Right forelimb (tissue), 1 donor: ENCODE measurements around the gene RNF144B.
"Not testable (repeated sequence)": the region's sequence is repeated elsewhere in the genome, so short reads cannot be mapped to it uniquely, and the experiment has no call there.

Source experiments
- DNase-seq: peaks from one replicate; pipeline ENCODE4 v3.0.0-alpha.2; 2018

Gene RNF144B

DNA sequence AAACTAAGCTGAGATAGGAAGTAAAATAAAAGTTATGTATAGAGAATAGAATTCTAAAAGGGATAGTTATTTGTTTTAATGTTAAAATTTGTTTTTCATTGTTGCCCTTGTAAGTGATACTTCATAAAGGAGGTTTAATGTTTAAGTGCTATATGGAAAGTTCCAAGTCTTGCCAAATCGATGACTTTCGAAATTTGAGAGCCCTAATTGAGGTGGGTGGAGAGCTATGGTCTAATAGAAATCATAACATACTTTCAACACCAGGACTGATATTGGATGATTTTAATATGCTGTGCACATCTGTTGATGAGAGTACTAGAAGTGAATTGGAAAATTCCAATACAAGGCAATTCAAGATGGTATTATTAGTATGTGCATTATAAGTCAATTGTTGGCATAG, 64.6 kb downstream of the RNF144B start:
- no peak for DNase-seq

DNA sequence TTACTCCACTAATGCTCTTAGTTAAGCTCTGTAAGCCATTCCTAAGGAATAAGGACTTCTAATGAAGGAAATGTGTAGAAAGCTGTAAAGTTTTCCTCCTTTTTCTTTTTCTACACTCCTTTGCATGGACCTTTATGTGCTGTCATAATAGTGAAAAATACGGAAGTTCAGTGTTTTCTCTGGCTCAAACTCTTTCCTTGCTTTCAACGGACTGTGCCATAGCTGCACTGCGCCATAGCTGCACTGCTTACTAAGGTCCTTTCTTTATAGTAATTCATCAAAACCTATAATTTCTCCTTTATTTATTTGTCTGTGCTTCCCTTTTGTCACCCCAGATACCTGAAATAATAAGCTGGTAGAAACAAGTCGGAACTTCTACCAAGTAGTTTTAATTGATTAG, 67.3 kb downstream of the RNF144B start:
- no peak for DNase-seq

DNA sequence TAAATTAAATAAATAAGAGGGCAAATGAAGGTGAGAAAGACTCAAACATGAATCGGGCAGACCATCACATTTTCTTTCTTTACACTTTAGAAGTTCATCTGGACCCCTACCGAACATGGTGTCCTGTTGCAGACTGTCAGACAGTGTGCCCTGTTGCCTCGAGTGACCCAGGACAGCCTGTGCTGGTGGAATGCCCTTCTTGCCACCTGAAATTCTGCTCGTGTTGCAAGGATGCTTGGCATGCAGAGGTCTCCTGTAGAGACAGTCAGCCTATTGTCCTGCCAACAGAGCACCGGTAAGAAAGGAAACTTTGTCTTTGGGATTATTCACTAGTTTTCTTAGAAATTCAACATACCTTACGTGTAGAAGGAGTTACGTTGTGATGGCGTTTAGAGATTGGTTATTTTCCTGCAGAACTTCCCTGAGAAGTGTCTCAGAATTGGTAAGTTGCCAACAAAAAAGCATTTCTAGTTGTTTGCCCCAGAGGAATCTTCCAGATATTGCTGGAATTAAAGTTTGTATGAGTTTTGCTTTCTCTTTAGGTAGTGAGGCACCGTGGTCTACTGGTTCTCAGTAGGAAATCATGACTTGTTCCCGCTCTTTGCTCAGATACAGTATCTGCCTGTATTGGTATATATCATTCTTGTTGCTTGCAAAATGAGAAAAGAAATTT, 70.1 kb downstream of the RNF144B start:
- DNase-seq: no peak

DNA sequence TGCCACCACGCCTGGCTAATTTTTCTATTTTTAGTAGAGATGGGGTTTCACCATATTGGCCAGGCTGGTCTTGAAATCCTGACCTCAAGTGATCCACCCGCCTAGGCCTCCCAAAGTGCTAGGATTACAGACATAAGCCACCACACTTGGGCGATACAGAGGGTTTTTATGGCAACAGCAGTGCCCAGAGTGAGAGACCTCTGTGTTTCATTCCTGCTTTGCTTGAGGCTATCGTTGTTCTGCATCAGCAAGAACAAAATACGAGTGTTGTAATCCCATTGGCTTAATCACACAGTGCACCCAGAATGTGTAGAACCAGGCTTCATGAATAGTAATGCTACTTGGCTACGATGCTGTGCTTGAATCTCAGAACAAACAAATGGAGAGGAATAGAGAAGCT, 70.9 kb downstream of the RNF144B start:
- not testable (repeated sequence) for DNase-seq

DNA sequence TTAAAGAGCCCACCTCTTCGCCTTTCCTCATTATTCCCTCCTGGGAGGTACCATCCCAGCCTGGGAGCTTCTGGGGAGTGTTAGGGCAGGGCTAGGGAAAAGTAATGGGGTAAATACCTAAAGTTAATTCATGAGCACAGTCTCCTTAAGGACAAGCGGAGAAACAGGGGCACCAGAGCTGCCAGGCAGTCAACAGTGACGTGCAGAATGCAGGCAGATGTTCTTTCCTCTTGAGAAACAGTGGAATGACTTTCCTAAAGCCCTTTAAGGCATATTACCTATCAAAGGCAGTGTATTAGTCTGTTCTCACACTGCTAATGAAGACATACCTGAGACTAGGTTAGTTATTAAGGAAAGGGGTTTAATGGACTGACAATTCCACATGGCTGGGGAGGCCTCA, 76.3 kb downstream of the RNF144B start:
- no peak for DNase-seq

DNA sequence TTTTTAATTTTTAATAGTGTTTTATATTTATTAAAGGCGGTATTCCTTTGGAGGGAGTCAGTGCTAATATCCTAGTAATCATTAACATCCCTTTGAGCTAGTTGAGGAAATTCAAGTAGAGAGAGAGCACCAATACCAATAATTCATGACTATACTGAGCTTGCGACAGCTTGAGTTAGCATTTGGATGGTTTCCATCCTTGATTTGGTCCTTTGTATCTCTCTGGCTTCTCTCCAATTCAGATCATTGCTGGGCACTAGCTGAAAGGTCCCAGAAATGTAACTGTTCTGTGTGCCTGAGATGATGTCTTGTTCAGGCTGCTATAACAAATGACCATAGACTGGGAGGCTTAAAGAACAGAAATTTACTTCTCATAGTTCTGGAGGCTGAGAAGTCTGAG, 77.0 kb downstream of the RNF144B start:
- DNase-seq: no peak

DNA sequence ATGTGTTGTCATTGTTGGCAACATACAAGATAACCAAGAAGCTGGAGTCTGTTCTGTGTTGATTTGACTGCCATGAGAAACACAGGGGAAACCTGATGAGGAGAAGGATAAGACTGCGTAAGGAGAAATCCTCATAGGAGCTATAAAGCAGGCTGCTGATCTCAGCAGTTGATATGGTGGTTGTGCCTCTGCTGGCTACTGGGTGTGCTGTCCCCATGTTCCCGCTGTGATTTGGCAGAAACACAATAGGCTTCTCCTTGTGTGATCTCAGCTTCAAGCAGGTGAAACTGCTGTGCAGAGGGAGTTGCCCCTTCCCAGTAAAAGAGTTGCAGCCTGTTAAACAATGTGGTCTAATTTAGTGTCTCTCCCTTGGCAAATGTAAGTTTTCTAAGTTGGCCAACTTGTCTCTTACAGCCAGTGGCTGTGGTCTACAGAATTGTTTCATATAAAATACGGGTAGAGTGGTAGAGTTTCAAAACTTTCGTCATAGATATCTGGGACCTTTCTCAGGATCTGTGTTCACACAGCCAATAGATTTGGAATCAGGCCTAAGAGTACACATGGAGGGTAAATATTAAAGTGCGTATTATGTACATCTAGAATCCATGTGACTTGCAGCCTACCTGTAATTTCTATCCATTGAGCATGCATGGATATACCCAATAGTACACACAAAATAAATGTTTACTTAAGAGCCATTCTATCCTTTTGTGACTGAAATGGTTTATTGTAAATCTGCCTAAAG, 78.4 kb downstream of the RNF144B start:
- no peak for DNase-seq

DNA sequence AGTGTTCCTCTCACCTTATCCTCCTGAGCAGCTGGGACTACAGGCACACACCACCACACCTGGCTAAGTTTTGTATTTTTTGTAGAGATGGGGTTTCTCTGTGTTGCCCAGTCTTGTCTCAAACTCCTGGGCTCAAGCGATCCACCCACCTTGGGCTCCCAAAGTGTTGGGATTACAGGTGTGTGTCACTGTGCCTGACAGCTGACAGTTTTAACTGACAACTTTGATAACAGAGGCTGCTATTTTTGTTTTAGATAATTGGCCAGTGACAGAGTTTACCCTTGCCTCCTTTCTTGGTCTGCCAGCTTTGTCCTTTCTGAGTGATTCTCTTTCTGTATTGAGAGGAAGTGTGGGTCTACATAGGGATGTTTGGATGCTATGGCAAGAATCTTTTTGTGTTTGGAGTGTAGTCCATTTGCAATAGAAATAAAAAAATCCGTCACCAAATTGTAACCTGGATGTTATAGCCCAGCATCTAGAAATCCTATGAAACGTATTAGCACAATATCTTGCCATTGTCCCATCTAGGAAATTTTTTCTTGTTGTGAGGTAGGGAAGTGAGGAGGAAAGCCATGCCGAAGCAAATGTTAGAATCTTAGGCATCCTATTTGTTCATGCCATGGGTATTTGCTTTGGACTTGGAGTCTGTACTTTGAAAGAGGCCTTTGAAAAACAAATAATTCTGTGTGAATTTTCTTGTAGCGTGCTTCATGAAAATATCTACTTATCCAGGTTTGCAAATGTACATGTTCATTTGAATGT, 80.8 kb downstream of the RNF144B start:
- DNase-seq: no peak

DNA sequence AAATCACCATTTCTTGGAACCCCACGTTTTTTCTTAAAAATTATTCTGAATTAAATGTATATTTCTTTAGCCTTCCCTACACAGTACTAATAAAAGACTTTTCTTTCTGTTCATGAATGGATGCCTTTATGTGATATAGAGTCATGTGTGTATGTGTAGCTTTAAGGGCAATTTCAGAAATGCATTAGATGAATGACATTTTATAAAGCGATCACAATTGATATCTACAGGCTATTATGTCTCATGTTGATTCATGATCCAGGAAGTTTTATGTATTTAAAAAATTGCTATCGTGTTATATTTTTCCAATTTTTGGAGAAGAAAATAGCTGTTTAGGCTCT, 81.3 kb downstream of the RNF144B start:
- DNase-seq: no peak

DNA sequence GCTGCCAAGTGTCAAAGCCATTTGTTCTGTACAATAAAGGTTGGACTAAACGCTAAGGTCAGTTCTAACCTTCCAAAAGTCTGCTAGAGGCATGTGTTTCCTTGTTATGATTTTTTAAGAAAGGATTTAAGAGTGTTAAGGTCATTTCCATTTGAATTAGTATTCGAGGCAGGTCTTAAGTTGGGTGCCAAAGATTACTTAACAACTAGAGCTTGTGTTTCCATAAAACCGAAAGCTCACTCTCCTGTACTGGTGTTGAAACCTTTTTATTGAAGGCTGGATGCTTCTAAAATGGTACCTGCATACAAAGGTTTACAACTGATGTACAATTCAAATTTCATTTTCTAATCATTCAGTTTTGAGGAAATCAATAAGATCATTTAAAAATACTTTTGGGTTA, 82.4 kb downstream of the RNF144B start:
- no peak for DNase-seq

DNA sequence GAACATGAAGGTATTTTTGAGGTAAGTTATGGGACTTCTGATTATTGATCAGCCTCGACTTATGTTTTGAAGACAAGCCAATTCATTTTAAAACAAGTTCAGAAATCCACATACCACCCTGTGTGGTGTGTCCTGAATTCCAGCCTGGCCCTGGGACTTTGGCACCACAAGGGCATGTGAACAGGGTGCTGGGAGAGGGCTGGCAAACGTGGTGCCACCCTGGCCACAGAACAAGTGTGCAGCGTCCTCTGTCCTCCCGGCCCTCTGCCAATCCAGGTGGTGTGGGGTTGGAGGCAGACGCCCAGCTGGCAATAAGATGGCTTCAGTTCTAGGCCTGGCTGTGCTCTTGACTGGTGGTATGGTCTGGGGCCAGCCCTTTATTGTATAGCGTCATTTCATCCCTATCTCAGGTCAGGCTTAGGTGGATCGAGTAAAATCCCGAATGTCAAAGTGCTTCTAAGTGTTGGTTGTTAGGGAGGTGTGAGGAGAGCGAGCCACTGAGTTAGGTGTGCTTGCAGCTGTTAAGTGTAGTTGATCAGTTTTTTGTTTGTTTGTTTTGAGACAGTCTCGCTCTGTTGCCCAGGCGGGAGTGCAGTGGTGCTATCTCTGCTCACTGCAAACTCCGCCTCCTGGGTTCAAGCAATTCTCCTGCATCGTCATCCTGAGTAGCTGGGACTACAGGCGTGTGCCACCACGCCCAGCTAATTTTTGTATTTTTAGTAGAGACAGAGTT, 84.2 kb downstream of the RNF144B start:
- DNase-seq: no peak

DNA sequence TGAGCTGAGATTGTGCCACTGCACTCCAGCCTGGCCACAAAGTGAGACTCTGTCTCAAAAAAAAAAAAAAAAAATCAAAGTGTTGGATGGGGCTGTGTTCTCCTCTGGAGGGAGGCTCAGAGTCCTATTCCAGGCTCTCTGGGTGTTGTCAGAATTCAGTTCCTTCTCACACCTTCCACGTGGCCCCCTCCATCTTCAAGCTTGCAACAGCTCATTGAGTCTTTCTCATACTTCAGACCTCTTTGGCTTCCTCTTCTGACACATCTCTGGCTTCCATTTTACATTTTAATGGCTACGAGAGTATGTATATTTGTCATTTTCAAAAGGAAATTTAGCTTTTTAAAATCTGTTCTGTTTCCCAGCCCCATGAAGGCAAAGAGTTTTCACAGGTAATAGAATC, 85.8 kb downstream of the RNF144B start:
- DNase-seq: no peak

DNA sequence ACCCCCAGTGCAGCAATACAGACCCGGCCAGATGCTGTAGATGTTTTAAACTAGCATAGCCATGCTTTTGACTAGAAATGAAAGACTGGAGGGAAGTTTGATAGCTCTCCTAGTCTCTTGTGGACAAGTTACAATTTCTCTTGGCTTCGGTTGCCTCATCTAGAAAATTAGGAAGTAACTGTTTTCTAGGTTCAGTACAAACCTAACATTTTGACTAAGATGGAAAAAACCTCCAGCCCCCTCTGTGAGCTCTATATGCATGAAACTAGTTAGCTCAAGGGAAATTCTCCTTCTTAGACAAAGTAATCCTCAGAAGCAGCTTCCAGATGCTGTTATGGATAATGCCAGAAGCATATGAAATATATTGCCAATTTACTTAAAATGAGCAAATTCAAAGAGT, 86.6 kb downstream of the RNF144B start:
- no peak for DNase-seq

DNA sequence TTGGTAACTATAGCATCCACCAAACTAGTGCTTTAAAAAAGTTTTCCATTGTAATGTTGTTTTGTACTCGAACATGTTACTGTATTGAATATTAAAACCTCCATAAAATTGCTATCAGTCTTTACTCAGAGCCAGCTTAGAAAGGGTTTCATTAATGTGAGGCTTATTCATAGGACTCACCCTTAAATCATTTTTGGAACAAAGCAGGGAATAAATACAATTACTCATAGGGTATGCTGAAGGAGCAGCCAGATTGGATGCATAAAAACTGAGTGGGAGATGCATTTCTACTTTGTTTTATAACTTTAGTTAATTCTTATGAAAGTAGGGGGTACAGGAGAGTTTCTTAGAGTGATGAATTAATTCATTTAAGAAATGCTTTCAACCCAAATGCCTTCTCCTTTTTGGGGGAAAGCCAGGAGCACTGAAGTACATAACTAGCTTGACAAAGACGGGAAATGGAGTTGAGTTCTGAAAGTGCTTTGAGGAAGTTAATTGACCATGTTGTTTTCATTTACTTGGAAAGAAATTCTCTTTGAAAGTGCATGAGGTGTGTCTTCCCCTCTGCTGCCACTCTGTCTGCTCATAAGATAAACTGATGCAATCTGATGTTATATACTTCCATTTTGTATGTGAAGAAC, 90.3 kb downstream of the RNF144B start:
- DNase-seq: no peak

DNA sequence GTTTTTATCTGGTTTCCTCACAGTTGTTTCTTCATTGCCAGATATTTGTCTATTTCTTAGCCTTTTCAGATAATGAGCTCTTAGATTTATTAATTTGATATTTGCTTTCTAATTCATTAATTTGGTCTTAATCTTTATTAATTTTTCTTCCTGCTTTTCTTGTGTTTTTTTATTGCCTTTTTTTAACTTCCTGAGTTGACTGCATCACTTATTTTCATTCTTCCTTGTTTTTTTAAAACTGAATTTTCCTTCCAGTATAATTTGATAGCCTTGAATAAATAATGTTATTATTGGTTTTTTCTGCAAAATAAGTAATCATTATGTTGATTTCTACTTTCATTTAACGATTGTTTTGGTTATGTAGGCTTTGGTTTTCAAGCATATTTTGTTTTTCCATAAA, 91.5 kb downstream of the RNF144B start:
- no peak for DNase-seq

DNA sequence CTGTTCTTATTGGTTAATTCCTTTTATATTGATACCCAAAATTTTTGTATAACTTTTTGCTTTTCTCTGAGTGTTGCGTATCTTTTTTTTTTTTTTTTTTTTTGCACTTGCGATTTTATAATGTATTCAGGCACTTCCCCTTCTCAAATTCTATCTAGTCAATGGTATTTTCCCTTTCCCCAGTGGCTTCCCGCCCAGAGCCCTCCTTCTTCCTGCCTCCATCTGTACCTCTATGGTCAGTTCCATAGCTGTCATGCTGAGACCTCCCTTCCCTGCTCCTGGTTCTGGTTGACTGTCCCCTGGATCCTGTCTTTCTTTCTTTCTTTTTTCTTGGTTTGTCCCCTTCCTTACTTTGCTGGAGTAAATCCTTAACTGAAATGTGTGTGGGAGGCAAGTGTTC, 94.7 kb downstream of the RNF144B start:
- no peak for DNase-seq

DNA sequence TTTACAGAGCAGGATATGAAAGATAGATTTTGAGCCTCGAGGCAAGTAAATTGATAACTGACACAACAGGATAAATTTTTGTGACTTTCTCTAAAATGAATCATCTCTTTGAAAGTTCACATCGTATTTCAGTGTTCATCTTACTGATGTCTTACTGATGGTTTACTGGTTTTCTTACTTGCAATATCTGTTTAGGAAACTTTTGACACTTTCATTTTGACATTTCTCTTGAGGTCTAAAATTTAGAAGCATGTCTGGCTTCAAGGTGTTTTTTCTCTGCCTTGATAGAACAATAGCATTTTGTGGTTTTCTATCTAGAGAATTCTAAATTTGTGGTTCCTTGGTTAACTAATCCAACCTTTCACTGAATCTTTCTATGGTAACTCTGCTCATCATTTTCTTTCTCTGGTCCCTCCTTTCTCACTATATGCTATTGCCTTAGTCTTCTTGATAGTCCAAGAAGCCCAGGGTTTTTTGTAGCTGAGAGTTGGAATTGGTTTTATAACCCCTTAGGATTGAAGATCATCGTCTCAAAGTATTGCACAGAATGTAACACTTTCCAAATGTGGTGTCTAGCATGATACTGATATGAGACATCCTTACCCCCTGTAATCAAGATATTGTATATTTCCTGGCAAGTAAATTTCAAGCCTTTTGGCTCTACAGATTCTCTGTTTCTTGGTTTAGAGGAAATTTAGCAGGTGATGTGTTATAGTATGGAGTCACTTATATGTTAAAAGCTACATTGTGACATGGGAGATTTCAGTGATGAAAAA, 98.7 kb downstream of the RNF144B start:
- DNase-seq: no peak

DNA sequence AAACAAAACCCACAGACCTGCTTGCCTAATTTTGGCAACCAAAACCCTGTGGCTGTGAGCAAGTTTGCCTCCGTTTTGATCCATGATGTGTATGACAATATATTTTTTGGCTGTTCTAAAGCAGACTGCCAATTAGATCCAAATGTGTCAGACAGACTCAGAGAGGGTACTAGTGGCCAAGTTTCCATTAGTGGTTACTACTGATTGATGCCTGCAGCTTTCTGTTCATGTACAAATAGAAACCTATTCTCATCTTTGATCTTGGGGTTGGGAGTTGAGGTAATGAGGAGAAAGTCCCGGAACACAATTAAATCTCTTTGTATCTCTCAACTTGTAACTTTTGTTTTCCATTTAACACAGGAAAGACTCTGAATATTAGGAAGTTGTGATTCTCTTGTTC, 100.9 kb downstream of the RNF144B start:
- no peak for DNase-seq

DNA sequence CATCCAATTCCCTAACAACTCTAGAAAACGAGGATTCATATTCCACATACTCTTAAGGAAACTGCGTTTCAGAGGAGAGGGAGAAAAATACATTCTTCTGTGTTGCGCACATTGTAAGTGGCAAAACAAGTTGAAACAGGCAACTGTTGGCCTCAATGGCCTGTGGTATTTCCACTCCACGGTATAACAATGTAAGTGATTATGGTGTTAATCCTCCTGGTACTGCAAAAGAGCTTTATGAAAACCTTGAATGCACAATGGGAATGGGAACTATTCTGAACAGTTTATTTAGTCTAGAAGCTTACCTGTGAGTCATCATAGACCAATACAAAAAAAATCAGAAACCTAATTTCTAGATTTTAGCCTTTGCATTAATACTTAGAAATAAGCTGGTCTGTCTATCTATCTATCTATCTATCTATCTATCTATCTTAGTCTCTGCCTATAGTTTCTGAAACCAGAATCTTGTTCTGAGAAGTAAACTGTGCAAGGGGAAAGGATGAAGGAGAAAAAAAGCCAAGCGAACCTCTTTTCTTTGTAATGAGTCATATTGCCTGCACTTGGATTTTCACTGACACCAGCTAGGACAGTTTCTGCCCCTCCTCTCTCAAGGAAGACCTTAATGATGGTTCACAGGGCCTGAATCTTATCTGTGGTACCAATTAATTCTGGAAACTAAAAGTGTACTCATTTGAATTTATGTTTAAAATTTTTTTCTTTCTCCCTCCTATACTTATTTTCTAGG, 101.5 kb downstream of the RNF144B start:
- no peak for DNase-seq

DNA sequence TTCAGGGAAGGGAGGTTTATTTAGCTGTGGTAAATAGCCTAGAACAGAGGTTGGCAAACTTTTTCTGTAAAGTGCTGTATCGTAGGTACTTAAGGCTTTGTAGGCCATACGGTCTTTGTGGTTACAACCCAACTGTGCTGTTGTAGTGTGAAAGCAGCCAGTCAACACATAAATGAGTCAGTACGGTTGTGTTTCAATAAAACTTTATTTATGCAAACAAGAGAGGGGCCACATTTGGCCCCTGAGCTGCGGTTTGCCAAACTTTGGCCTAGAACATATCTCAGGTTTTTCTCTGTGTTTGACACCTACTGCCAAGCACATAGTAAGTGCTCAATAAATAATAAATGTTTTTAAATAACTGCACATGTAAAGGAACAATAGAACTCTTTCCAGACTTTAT, 102.2 kb downstream of the RNF144B start:
- no peak for DNase-seq

DNA sequence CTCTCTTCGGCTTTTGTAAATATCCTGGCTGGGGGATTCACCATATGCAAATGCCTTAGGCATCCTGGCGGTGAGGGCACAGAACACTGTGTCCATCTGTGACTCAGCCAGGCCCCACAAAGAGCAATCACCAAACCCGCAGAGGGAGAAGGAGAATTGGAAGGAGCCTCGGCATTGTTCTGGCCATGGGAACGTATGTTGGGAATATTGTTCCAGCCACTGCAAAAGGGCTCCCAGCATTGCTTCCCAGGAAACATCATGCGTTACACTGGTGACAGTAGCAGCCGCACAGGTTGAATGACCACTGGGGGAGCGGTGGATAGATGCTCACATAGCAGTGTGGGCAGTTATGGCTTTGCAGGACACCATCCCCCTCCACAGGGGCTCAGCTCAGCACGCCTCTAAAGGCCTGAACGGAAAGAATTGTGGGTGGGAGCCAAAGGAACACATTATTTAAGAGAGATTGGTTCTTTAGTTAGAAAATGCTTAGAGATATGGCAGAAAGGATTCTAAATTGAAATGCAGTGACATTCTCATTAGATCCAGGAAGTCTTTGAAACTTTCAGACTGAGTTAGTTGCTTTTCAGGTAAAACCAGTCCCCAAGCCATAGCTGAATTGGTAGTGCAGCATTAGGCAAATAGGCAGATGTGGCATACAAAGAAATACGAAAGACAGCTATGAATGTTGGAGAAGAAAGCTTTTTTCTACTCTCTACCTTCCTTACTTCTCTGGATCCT, 104.3 kb downstream of the RNF144B start:
- no peak for DNase-seq
